H9 (cell line): ENCODE data around the gene KIF5C. TPM values are rescaled to one million over a fixed set of nuclear protein-coding genes. Genes with fewer than 3 reads are reported as not detected.

Source experiments
- DNase-seq: peaks from one replicate; pipeline ENCODE4 v3.0.0-alpha.2; 2017
- H2AFZ ChIP-seq: one replicate; pipeline ENCODE4 v1.6.1; 2013; ENCODE audit warnings: mild to moderate bottlenecking, low read length, control low read depth, moderate library complexity
- H2AK5ac ChIP-seq: 2 replicates; pipeline ENCODE4 v1.6.1; 2013; ENCODE audit warnings: low read length, control low read depth, mixed read lengths; ENCODE audit not compliant: insufficient read length
- H2BK120ac ChIP-seq: one replicate; pipeline ENCODE4 v1.6.1; 2013; ENCODE audit warnings: low read depth, mild to moderate bottlenecking, low read length, control low read depth, inconsistent platforms; ENCODE audit not compliant: poor library complexity, severe bottlenecking
- H2BK12ac ChIP-seq: 2 replicates; pipeline ENCODE4 v1.6.1; 2013; ENCODE audit warnings: low read length, control low read depth, mixed read lengths, low read depth; ENCODE audit not compliant: insufficient read length
- H2BK15ac ChIP-seq: 2 replicates; pipeline ENCODE4 v1.6.1; 2013; ENCODE audit warnings: low read depth, low read length, control low read depth
- H2BK20ac ChIP-seq: one replicate; pipeline ENCODE4 v1.6.1; 2013; ENCODE audit warnings: low read depth, mild to moderate bottlenecking, low read length, control low read depth, inconsistent platforms; ENCODE audit not compliant: poor library complexity, severe bottlenecking
- H2BK5ac ChIP-seq: 2 replicates; pipeline ENCODE4 v1.6.1; 2013; ENCODE audit warnings: low read length, control low read depth, mixed read lengths; ENCODE audit not compliant: insufficient read length
- H3K14ac ChIP-seq: 2 replicates; pipeline ENCODE4 v1.6.1; 2013; ENCODE audit warnings: low read length, control low read depth; ENCODE audit not compliant: insufficient read depth
- H3K18ac ChIP-seq: 2 replicates; pipeline ENCODE4 v1.6.1; 2013; ENCODE audit warnings: low read depth, mild to moderate bottlenecking, mixed read lengths, low read length, control low read depth; ENCODE audit not compliant: insufficient read length
- H3K23ac ChIP-seq: 2 replicates; pipeline ENCODE4 v1.6.1; 2013; ENCODE audit warnings: low read length, control low read depth, mixed read lengths, low read depth; ENCODE audit not compliant: insufficient read length
- H3K23me2 ChIP-seq: 2 replicates; pipeline ENCODE4 v1.6.1; 2013; ENCODE audit warnings: low read depth, mild to moderate bottlenecking, mixed read lengths, low read length, control low read depth; ENCODE audit not compliant: insufficient read length, poor library complexity, severe bottlenecking
- H3K27ac ChIP-seq: 2 replicates; pipeline ENCODE4 v1.5.1; 2013; ENCODE audit warnings: low read length, control low read depth, mixed read lengths, low read depth; ENCODE audit not compliant: insufficient read length
- H3K27me3 ChIP-seq: 2 replicates; pipeline ENCODE4 v1.6.1; 2013; ENCODE audit warnings: low read length, control low read depth, inconsistent platforms; ENCODE audit not compliant: insufficient read depth
- H3K4ac ChIP-seq: 2 replicates; pipeline ENCODE4 v1.6.1; 2013; ENCODE audit warnings: low read depth, mild to moderate bottlenecking, control low read depth, inconsistent platforms, low read length, moderate library complexity
- H3K4me1 ChIP-seq: 2 replicates; pipeline ENCODE4 v1.6.1; 2013; ENCODE audit warnings: low read length, control low read depth, inconsistent platforms; ENCODE audit not compliant: insufficient read depth
- H3K4me2 ChIP-seq: 2 replicates; pipeline ENCODE4 v1.6.1; 2013; ENCODE audit warnings: low read length, control low read depth, mixed read lengths; ENCODE audit not compliant: insufficient read length, insufficient read depth
- H3K56ac ChIP-seq: 2 replicates; pipeline ENCODE4 v1.6.1; 2013; ENCODE audit warnings: low read depth, mild to moderate bottlenecking, mixed read lengths, low read length, control low read depth; ENCODE audit not compliant: insufficient read length
- H3K79me1 ChIP-seq: 2 replicates; pipeline ENCODE4 v1.6.1; 2013; ENCODE audit warnings: low read depth, mild to moderate bottlenecking, moderate library complexity, low read length, control low read depth, inconsistent platforms; ENCODE audit not compliant: insufficient read depth, poor library complexity, severe bottlenecking
- H3K79me2 ChIP-seq: 2 replicates; pipeline ENCODE4 v1.6.1; 2013; ENCODE audit warnings: low read length, control low read depth, inconsistent platforms; ENCODE audit not compliant: insufficient read depth
- H3K9ac ChIP-seq: 2 replicates; pipeline ENCODE4 v1.6.1; 2013; ENCODE audit warnings: low read length, control low read depth, mixed read lengths; ENCODE audit not compliant: insufficient read length; ENCODE audit errors: extremely low read depth
- H3K9me3 ChIP-seq: one replicate; pipeline ENCODE4 v1.6.1; 2013; ENCODE audit warnings: low read depth, low read length, inconsistent platforms; ENCODE audit not compliant: control insufficient read depth
- H3T11ph ChIP-seq: one replicate; pipeline ENCODE4 v1.6.1; 2013; ENCODE audit warnings: mild to moderate bottlenecking, low read length, control low read depth, inconsistent platforms
- H4K20me1 ChIP-seq: one replicate; pipeline ENCODE4 v1.6.1; 2013; ENCODE audit not compliant: control insufficient read depth, insufficient read length, insufficient read depth
- H4K5ac ChIP-seq: 2 replicates; pipeline ENCODE4 v1.6.1; 2013; ENCODE audit warnings: low read depth, mild to moderate bottlenecking, mixed read lengths, low read length, control low read depth; ENCODE audit not compliant: insufficient read length
- H4K8ac ChIP-seq: replicated peaks from 2 replicates; pipeline ENCODE4 v1.6.1; 2013; ENCODE audit warnings: low read length, control low read depth, mixed read lengths, low read depth; ENCODE audit not compliant: insufficient read length
- H4K91ac ChIP-seq: 2 replicates; pipeline ENCODE4 v1.6.1; 2013; ENCODE audit warnings: low read depth, mild to moderate bottlenecking, moderate library complexity, mixed read lengths, low read length, control low read depth; ENCODE audit not compliant: insufficient read length
- H3K27ac Mint-ChIP-seq, 3 experiments: 2 replicates in 2 of 3; 3 replicates in 1 of 3; pipeline ENCODE4 v1.8.0; 2020 to 2021; ENCODE audit warnings: mixed read lengths in 3 of 3, mild to moderate bottlenecking in 1 of 3, moderate library complexity in 1 of 3
- H3K27me3 Mint-ChIP-seq: 2 replicates; pipeline ENCODE4 v1.8.0; 2021; ENCODE audit warnings: low read depth, mild to moderate bottlenecking, moderate library complexity, mixed read lengths
- H3K36me3 Mint-ChIP-seq, 3 experiments: 2 replicates in 2 of 3; 3 replicates in 1 of 3; pipeline ENCODE4 v1.8.0; 2020 to 2021; ENCODE audit warnings: low read depth in 3 of 3, mixed read lengths in 3 of 3; ENCODE audit not compliant: insufficient read depth in 1 of 3
- H3K4me1 Mint-ChIP-seq, 2 experiments: 2 replicates each; pipeline ENCODE4 v1.8.0; 2020; ENCODE audit warnings: mixed read lengths in 2 of 2
- H3K4me3 Mint-ChIP-seq, 2 experiments: 2 replicates in 1 of 2; 3 replicates in 1 of 2; pipeline ENCODE4 v1.8.0; 2020 to 2021; ENCODE audit warnings: mild to moderate bottlenecking in 2 of 2, mixed read lengths in 2 of 2, moderate library complexity in 1 of 2
- H3K9me3 Mint-ChIP-seq, 2 experiments: 2 replicates in 1 of 2; 3 replicates in 1 of 2; pipeline ENCODE4 v1.8.0; 2020; ENCODE audit warnings: mild to moderate bottlenecking in 2 of 2, mixed read lengths in 2 of 2, moderate library complexity in 1 of 2
- WGBS: extraction: QIAGEN DNeasy Blood & Tissue Kit; methylation state at CpG from one replicate; pipeline ENCODE4 v1.1.7; 2013; ENCODE audit warnings: missing lambda C conversion rate, low lambda C conversion rate, mixed read lengths; ENCODE audit not compliant: insufficient read length; ENCODE audit errors: extremely low coverage; 5-methylcytosine and 5-hydroxymethylcytosine counted together
- total RNA-seq: library from RNA; stranded (reverse); gene quantifications from 2 replicates; pipeline ENCODE4 v1.2.1, GENCODE V29; 2021
- TF ChIP-seq, protein P1 (sequence below): fragments of 200-600 bp; sonication (generic); conservative IDR thresholded peaks from 3 replicates; pipeline ENCODE4 v1.8.0; 2021; ENCODE audit warnings: antibody characterized with exemption, mild to moderate bottlenecking

The KIF5C gene
- total RNA-seq, 1 experiment from 2014 or later = 52.9 TPM

DNA sequence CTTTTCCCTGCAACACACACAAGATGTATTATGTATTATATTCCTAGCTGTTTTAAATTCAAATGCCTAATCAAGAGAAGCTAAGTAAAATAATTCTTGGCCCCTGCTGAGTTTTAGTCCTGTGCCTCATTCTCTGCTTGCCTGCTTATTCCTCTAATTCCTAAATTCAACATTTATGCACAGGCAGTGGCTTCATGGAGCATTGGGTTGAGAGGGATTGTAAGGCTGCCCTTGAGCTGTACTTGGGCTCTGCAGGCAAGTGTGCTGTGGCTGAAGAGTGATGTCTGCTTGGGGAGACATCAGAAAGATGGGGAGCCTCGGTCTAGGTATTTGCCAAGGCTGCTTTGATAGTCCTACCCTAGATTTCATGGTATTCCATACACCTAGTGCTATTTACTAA lies 27.8 kb downstream of the KIF5C start:
- Mint-ChIP-seq H3K9me3 (peaks cover 7 to 10% of the 10 kb centered on the region in 2 experiments; a peak in 4 of 5 replicates), H3K4me1 (peaks cover 2% of the 10 kb centered on the region in 2 experiments; a peak in 1 of 4 replicates), H3K27me3 (no peaks in the 10 kb centered on the region), H3K27ac (no peak overlapping the region; a peak in 2 of 7 replicates), H3K36me3 (peaks cover 5 to 22% (median 19%) of the 10 kb centered on the region in 3 experiments), H3K4me3 (no peak overlapping the region)
- no peak overlapping the region for H3T11ph ChIP-seq
- peaks cover 3% of the 10 kb centered on the region for H3K79me1 ChIP-seq
- H2BK12ac ChIP-seq = no peak overlapping the region
- no peak overlapping the region for H3K9ac ChIP-seq
- DNase-seq = no peak
- H3K23ac ChIP-seq = no peak overlapping the region
- H2AK5ac ChIP-seq = no peak overlapping the region
- H2AFZ ChIP-seq = no peak overlapping the region
- H2BK120ac ChIP-seq = no peak overlapping the region
- no peak overlapping the region for H2BK20ac ChIP-seq
- H3K9me3 ChIP-seq = no peaks in the 10 kb centered on the region
- H2BK15ac ChIP-seq = no peak overlapping the region
- H3K23me2 ChIP-seq = no peaks in the 10 kb centered on the region
- H3K14ac ChIP-seq = no peak overlapping the region
- no peak overlapping the region for H4K8ac ChIP-seq
- H3K56ac ChIP-seq = no peak overlapping the region
- H3K79me2 ChIP-seq = peaks cover 7% of the 10 kb centered on the region; the same call in 1 of the 2 replicates
- H3K4me2 ChIP-seq = no peak overlapping the region
- H3K4ac ChIP-seq = no peak overlapping the region
- TF ChIP-seq, protein P1, sequence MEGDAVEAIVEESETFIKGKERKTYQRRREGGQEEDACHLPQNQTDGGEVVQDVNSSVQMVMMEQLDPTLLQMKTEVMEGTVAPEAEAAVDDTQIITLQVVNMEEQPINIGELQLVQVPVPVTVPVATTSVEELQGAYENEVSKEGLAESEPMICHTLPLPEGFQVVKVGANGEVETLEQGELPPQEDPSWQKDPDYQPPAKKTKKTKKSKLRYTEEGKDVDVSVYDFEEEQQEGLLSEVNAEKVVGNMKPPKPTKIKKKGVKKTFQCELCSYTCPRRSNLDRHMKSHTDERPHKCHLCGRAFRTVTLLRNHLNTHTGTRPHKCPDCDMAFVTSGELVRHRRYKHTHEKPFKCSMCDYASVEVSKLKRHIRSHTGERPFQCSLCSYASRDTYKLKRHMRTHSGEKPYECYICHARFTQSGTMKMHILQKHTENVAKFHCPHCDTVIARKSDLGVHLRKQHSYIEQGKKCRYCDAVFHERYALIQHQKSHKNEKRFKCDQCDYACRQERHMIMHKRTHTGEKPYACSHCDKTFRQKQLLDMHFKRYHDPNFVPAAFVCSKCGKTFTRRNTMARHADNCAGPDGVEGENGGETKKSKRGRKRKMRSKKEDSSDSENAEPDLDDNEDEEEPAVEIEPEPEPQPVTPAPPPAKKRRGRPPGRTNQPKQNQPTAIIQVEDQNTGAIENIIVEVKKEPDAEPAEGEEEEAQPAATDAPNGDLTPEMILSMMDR = no peak
- no peak overlapping the region for H2BK5ac ChIP-seq
- H3K4me1 ChIP-seq = no peaks in the 10 kb centered on the region; the same call in 1 of the 2 replicates
- no peaks in the 10 kb centered on the region for H3K27me3 ChIP-seq
- no peak overlapping the region for H3K27ac ChIP-seq
- no peak overlapping the region for H4K5ac ChIP-seq
- H4K20me1 ChIP-seq = no peaks in the 10 kb centered on the region
- no peak overlapping the region for H4K91ac ChIP-seq
- no peak overlapping the region for H3K18ac ChIP-seq
- WGBS = no CpG with 5 or more reads among the region's 1 CpG
